HG03571 (cell line): Measurements from ENCODE around the gene SLC25A12.
"Not testable (repeated sequence)": the region's sequence is repeated elsewhere in the genome, so short reads cannot be mapped to it uniquely, and the experiment has no call there.

ENCODE experiments used
- ATAC-seq: cut with Tn5 transposase; IDR thresholded peaks from one replicate; pipeline ENCODE4 v1.9.1; 2021; ENCODE audit not compliant: unreplicated experiment

Gene SLC25A12

DNA sequence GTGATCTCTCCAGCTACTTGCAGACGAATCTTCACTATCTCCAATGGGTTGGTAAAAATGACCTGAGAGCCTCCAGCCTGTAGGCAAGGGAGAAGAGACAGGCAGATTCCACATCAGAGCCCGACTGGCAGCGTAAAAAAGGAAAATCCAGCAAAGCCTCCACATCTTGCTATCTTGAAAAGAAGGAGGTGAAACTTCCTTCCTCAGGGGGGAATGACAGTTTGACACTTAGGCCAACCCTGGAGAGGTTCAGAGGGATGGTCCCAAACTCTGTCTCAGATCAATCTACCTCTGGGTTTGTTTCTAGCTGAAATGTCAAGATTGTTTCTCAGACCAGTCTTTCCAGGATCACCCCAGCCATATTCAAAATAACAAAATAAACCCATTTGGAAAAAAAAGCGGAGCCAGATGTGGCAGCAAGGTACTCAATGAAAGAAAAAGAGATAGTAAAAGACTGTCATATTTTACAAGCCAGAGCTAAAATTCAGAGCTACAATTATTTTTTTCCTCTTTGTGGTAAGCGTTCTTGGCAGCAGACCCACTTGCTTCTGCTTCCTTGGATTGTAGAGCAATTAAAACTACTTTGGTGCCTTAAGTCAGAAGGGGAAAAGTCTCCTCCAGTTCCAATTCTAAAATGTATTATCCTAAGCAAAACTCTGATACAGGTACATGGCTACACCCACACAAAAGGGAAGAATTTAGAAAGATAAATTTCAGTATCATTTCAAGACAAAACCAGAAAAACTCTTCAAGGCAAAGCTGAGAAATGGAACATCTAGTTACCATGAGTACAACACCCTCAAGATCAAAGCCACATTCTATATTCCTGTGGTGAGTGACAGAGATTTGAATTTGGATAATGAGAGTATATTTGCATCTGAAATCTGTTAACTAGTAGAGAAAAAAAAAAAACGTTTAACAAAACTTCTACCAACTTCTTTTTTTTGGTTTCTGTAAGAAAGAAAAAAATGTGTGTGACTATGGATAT is 100.1 kb downstream of the SLC25A12 start:
- no peak for ATAC-seq

DNA sequence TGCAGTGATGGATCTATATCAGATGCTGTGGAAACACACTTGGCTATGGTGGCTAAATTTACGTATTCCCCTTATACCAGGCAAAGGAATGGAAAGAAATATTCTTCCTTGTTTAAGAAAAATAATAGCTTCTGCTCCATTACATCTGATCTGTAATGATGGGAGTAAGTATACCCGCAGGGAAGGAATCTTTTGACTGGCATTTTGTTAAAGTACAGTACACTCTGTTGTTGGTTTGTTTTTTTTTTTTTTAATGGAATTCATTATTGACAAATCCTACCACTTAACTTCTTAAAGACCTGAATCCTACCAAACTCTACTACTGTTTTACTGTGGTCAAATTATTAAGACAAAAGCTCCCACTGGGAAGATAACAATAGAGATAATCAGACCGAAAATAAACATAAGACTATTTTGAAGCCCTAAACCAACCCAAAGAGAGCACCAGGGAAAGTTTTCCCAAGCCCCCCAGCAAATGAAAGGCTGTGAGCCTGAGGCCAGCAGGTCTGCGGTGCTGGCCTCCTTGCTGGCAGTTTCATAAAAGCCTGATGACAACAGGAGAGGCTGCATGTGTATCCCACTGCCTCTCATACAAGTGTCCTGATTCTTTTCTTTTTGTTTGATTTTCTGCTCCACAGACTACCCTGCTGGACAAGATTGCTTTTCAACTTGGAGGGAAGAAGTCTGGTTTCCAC is 101.0 kb downstream of the SLC25A12 start:
- ATAC-seq = no peak

DNA sequence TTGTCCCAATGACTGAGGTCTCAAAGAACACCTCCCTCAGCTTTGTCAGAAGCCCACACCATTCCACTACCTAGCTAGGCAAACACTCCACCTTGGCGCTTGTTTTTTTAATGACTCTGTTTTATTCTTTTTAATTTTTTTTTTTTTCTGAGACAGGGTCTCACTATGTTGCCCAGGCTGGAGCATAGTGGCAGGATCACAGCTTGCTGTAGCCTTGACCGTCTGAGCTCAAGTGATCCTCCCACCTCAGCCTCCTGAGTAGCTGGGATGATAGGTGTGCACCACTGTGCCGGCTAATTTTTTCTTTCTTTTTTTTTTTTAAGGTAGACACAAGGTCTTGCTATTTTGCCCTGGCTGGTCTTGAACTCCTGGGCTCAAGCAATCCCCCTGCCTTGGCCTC is 101.9 kb downstream of the SLC25A12 start:
- no peak for ATAC-seq

DNA sequence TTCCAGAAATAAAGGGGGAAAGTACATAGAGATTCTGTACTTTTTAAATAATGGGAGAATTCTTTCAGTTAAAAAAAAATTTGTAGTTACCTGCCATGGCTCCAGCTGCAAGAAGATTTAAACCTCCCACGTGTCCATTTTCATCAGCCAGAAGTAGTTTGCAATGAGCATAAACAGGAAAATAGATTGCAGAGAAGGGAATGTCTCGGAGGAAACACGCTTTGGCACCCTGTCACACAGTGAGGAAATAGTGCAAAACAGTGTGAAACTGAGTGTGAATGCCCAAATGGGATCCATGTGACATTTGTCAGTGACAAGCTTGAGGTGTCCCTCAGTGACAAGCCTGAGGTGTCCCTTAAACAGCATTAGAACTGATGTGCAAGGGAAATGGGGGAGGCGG is 102.7 kb downstream of the SLC25A12 start:
- no peak for ATAC-seq

- ATAC-seq = no peak
Measured at GRCh38 chr2:171789956-171790355, 104.1 kb downstream of the SLC25A12 start.

DNA sequence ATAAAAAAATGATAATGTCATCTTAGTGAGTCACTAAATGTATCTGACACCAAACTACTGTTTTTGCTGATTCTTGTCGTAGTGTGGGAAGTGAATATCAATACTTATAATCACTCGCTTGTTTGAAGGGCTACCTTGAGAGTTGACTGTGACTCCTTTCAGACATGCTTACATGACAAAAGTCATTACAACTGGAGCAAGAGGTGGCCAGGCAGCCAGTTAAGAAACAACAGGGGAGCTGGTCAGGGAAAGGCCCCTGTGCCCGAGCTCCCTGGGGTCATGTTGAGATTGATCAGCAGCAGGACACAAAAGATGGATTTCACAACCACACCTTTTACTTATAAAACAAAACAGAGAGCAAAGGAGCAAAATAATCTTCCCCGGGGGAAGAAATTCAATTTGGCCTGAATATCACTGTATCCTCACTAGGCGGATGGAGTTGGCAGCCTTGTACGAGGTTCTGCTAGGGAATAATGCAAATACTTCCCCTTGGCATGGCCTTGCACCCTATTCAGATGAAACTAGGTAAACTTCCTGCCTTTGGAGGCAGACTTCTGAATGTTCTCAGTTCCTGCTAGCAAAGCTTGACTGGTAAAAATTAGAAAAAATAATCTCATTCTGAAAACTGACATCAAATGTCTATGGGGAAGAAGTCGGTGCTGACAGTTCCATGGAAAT is 105.6 kb downstream of the SLC25A12 start:
- no peak for ATAC-seq

DNA sequence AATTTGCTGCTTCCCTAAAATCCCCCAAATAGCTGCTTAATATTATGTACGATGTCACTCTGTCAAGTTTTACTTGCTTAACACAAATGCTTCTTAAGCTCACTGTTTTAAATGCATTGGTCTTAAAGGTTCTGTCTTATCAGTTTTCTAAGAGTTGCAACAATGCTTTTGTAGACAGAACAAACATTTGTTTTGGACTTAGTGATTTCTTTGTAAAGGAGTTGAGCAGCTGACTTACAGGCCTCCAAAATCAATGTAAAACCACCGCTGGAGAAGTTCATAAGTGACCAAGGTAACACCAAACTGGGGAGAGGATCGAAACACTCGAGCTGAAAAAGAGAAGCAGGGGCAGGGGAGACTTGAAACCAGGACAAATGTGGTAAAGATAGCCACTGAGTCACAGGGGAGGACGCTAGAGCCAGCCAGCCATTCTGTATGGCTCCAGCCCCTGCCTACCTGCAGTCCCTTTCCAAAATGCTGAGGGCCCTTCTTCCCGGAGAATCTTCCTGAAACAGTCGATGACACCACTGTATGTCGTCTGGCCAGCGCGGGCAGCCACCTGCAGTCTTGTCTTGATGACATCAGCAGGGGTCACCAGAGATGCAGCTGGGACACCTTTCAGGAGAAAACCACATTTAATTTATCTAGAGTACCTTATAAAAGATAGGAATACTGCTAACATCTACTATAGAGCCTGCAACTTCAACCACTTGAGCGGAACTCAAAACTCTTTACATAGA is 106.5 kb downstream of the SLC25A12 start:
- no peak for ATAC-seq

- no peak for ATAC-seq
Measured at GRCh38 chr2:171785450-171785849, 108.6 kb downstream of the SLC25A12 start.

DNA sequence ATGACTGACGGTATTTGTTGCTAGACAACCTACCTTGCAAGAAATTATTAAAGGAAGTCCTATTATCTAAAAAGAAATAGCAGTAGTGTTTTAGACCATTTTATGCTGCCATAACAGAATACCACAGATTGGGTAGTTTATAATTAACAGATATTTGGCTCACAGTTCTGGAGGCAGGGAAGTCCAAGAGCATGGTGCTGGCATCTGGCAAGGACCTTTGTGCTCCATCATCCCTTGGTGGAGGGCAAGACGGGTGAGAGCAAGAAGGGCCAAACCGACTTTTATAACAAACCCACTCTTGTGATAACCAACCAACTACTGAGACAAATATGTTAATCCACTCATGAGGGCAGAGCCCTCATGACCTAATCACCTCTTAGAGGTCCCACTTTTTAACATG is 115.5 kb downstream of the SLC25A12 start:
- ATAC-seq = no peak

DNA sequence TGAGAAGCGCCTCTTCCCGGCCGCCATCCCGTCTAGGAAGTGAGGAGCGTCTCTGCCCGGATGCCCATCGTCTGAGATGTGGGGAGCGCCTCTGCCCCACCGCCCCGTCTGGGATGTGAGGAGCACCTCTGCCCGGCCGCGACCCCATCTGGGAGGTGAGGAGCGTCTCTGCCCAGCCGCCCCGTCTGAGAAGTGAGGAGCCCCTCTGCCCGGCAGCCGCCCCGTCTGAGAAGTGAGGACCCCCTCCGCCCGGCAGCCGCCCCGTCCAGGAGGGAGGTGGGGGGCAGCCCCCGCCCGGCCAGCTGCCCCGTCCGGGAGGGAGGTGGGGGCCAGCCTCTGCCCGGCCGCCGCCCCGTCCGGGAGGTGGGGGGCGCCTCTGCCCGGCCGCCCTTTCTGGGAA is 119.5 kb downstream of the SLC25A12 start:
- not testable (repeated sequence) for ATAC-seq

GRCh38 chr2:171772373-171772772 is 121.7 kb downstream of the SLC25A12 start:
- no peak for ATAC-seq

- ATAC-seq = no peak
Measured at GRCh38 chr2:171771463-171771862, 122.6 kb downstream of the SLC25A12 start.

DNA sequence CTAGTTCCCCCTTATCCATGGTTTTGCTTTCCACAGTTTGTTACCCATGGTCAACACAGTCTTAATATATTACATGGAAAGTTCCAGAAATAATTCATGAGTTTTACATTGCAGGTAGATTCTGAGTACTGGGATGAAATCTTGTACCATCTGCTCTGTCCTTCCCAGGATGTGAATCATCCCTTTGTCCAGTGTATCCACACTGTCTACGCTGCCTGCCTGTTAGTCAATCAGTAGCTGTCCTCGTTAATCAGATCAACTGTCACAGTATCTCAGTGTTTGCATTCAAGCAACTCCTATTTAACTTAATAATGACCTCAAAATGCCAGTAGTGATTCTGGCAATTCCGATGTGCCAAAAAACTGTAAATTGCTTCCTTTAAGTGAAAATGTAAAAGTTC is 130.4 kb downstream of the SLC25A12 start:
- no peak for ATAC-seq

- ATAC-seq = no peak
Measured at GRCh38 chr2:171762879-171763573, 131.0 kb downstream of the SLC25A12 start.

DNA sequence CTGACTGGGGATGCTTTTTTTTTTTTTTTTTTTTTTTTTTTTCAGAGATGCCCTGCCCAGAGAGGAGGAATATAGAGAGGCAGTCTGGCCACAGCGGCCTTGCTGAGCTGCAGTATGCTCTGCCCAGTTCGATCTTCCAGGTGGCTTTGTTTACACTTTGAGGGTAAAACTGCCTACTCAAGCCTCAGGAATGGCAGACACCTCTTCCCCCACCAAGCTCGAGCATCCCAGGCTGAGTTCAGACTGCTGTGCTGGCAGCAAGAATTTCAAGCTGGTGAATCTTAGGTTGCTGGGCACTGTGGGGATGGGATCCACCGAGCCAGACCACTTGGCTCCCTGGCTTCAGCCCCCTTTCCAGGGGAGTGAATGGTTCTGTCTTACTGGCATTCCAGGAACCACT is 132.9 kb downstream of the SLC25A12 start:
- ATAC-seq = not testable (repeated sequence)

DNA sequence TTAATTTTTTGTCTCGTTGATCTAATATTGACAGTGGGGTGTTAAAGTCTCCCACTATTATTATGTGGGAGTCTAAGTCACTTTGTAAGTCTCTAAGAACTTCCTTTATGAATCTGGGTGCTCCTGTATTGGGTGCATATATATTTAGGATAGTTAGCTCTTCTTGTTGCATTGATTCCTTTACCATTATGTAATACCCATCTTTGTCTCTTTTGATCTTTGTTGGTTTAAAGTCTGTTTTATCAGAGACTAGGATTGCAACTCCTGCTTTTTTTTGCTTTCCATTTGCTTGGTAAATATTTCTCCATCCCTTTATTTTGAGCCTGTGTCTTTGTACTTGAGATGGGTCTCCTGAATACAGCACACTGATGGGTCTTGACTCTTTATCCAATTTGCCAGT is 135.3 kb downstream of the SLC25A12 start:
- ATAC-seq = not testable (repeated sequence)

- ATAC-seq = no peak
Measured at GRCh38 chr2:171754254-171754939, 139.6 kb downstream of the SLC25A12 start.

GRCh38 chr2:171747371-171747770 is 146.7 kb downstream of the SLC25A12 start:
- no peak for ATAC-seq

DNA sequence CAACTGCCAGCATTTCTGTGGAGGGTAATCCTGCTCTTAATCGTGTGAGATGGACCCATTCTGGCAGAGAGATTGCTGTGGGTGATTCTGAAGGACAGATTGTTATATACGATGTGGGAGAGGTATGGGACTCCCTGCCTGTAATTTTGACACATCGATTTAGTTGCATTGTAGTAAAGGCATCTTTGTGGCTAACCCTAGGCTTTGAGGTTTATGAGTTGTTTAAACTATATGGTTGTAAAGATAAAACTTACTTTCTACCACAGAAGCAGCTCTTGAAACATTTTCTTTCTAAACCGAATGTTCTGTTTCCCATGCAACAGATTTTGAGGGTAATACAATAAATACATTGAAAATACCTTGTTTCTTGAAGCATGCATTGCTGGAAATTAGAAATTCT is 148.2 kb downstream of the SLC25A12 start:
- ATAC-seq = no peak

GRCh38 chr2:171745141-171745540 is 148.9 kb downstream of the SLC25A12 start:
- ATAC-seq = no peak
